ENCODE measurements around the gene ZNF358. TPM values are rescaled to one million over a fixed set of nuclear protein-coding genes. Genes with fewer than 3 reads are reported as not detected.

ZNF358 gene
- total RNA-seq, 4 donors from 2014 or later: 31.9 to 49.8 (median 36.6) TPM

- TF ChIP-seq, protein P1, sequence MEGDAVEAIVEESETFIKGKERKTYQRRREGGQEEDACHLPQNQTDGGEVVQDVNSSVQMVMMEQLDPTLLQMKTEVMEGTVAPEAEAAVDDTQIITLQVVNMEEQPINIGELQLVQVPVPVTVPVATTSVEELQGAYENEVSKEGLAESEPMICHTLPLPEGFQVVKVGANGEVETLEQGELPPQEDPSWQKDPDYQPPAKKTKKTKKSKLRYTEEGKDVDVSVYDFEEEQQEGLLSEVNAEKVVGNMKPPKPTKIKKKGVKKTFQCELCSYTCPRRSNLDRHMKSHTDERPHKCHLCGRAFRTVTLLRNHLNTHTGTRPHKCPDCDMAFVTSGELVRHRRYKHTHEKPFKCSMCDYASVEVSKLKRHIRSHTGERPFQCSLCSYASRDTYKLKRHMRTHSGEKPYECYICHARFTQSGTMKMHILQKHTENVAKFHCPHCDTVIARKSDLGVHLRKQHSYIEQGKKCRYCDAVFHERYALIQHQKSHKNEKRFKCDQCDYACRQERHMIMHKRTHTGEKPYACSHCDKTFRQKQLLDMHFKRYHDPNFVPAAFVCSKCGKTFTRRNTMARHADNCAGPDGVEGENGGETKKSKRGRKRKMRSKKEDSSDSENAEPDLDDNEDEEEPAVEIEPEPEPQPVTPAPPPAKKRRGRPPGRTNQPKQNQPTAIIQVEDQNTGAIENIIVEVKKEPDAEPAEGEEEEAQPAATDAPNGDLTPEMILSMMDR (IDR thresholded peaks at IDR 0.05): no peak
- ATAC-seq (ENCODE audit: low FRiP score): no peak
- no peak for DNase-seq (ENCODE audit: low spot score)
Observed at GRCh38 chr19:7545300-7545699, 29.4 kb downstream of the ZNF358 start.

GRCh38 chr19:7545904-7546303 is 30.0 kb downstream of the ZNF358 start:
- DNase-seq (ENCODE audit: low spot score) (no peak), ATAC-seq (ENCODE audit: low FRiP score) (no peak)
- TF ChIP-seq, protein P1 (IDR thresholded peaks at IDR 0.05): no peak

- DNase-seq (ENCODE audit: low spot score): no peak
- TF ChIP-seq, protein P1 (IDR thresholded peaks at IDR 0.05): no peak
- no peak for ATAC-seq (ENCODE audit: low FRiP score)
Observed at GRCh38 chr19:7547159-7547558, 31.3 kb downstream of the ZNF358 start.

- TF ChIP-seq, protein P1 (IDR thresholded peaks at IDR 0.05): no peak
Observed at GRCh38 chr19:7549429-7550148, 33.7 kb downstream of the ZNF358 start.

GRCh38 chr19:7550169-7550770 is 34.4 kb downstream of the ZNF358 start:
- DNase-seq (ENCODE audit: low spot score) (no peak), ATAC-seq (ENCODE audit: low FRiP score) (no peak)

More at GRCh38 chr19:7549429-7550148, 33.7 kb downstream of the ZNF358 start:
- DNase-seq (ENCODE audit: low spot score) (no peak), ATAC-seq (ENCODE audit: low FRiP score) (no peak)

GRCh38 chr19:7550987-7551761 is 35.3 kb downstream of the ZNF358 start:
- TF ChIP-seq, protein P1 (IDR thresholded peaks at IDR 0.05): no peak
- DNase-seq (ENCODE audit: low spot score): no peak
- peak; percentile 94 for ATAC-seq (ENCODE audit: low FRiP score)

More at GRCh38 chr19:7550169-7550770, 34.4 kb downstream of the ZNF358 start:
- TF ChIP-seq, protein P1 (IDR thresholded peaks at IDR 0.05): no peak
